ENCODE results near the gene FAM111B. TPM values are rescaled to one million over a fixed set of nuclear protein-coding genes. Genes with fewer than 3 reads are reported as not detected.

The FAM111B gene
- total and polyA plus RNA-seq, 2 of the 8 experiments (the other 6 are each of a cell fraction or from before 2014, with no cell fraction given) = 4.8 to 38.1 TPM

- TF ChIP-seq TAF1 (IDR thresholded peaks at IDR 0.05; ENCODE audit: low read depth, low read length) (peak; percentile 49; the same call in 1 of the 2 replicates), EGR1 (IDR thresholded peaks at IDR 0.05; ENCODE audit: borderline replicate concordance, low read depth, low read length) (peak; percentile 50; the same call in 1 of the 2 replicates), CHD7 (IDR thresholded peaks at IDR 0.05; ENCODE audit: insufficient replicate concordance, low read length) (no peak), HDAC2 (IDR thresholded peaks at IDR 0.05; ENCODE audit: borderline replicate concordance in 1 of 2, low read depth in 2 of 2, low read length in 2 of 2) (no peak), SP4 (IDR thresholded peaks at IDR 0.05; ENCODE audit: low read length) (no peak), ZNF274 (IDR thresholded peaks at IDR 0.05; ENCODE audit: borderline replicate concordance, extremely low read depth, low read length) (no peak), SAP30 (IDR thresholded peaks at IDR 0.05; ENCODE audit: insufficient read depth, insufficient replicate concordance, low read length) (no peak)
- TF ChIP-seq, protein P1, sequence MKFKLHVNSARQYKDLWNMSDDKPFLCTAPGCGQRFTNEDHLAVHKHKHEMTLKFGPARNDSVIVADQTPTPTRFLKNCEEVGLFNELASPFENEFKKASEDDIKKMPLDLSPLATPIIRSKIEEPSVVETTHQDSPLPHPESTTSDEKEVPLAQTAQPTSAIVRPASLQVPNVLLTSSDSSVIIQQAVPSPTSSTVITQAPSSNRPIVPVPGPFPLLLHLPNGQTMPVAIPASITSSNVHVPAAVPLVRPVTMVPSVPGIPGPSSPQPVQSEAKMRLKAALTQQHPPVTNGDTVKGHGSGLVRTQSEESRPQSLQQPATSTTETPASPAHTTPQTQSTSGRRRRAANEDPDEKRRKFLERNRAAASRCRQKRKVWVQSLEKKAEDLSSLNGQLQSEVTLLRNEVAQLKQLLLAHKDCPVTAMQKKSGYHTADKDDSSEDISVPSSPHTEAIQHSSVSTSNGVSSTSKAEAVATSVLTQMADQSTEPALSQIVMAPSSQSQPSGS (IDR thresholded peaks at IDR 0.05; ENCODE audit: low read length) = no peak
Measured at GRCh38 chr11:59173964-59174663, 67.1 kb downstream of the FAM111B start (continued).
